ENCODE measurements around the gene DHRSX.
"Not testable (repeated sequence)": the region's sequence is repeated elsewhere in the genome, so short reads cannot be mapped to it uniquely, and the experiment has no call there.

Gene DHRSX

GRCh38 chrX:2458309-2458708 is 42.5 kb downstream of the DHRSX start:
- DNase-seq (ENCODE audit: extremely low read depth, insufficient read length), result no peak
- Histone ChIP-seq H3K27me3 (replicated peaks; ENCODE audit: control insufficient read depth, insufficient read depth, low read length) (no peaks in the 10 kb centered on the region), H3K4me3 (replicated peaks; ENCODE audit: low read depth, low read length) (no peak overlapping the region), H3K36me3 (ENCODE audit: control insufficient read depth, insufficient read depth, low read length) (no peaks in the 10 kb centered on the region)
- TF ChIP-seq CTCF (IDR thresholded peaks at IDR 0.05; ENCODE audit: insufficient read depth, low read length, poor library complexity, severe bottlenecking), result no peak

GRCh38 chrX:2457289-2458133 is 43.3 kb downstream of the DHRSX start:
- no peak for DNase-seq (ENCODE audit: extremely low read depth, insufficient read length)
- H3K36me3 ChIP-seq (ENCODE audit: control insufficient read depth, insufficient read depth, low read length), result no peaks in the 10 kb centered on the region
- TF ChIP-seq CTCF (IDR thresholded peaks at IDR 0.05; ENCODE audit: insufficient read depth, low read length, poor library complexity, severe bottlenecking), result no peak
- H3K27me3 ChIP-seq (replicated peaks; ENCODE audit: control insufficient read depth, insufficient read depth, low read length), result no peaks in the 10 kb centered on the region
- no peak overlapping the region for H3K4me3 ChIP-seq (replicated peaks; ENCODE audit: low read depth, low read length)

GRCh38 chrX:2456091-2456490 is 44.7 kb downstream of the DHRSX start:
- not testable (repeated sequence) for H3K36me3 ChIP-seq (ENCODE audit: control insufficient read depth, insufficient read depth, low read length); H3K4me3 ChIP-seq (replicated peaks; ENCODE audit: low read depth, low read length); DNase-seq (ENCODE audit: extremely low read depth, insufficient read length); H3K27me3 ChIP-seq (replicated peaks; ENCODE audit: control insufficient read depth, insufficient read depth, low read length)

GRCh38 chrX:2454620-2455019 is 46.2 kb downstream of the DHRSX start:
- not testable (repeated sequence) for H3K4me3 ChIP-seq (replicated peaks; ENCODE audit: low read depth, low read length); DNase-seq (ENCODE audit: extremely low read depth, insufficient read length); H3K36me3 ChIP-seq (ENCODE audit: control insufficient read depth, insufficient read depth, low read length); H3K27me3 ChIP-seq (replicated peaks; ENCODE audit: control insufficient read depth, insufficient read depth, low read length)

GRCh38 chrX:2452799-2453198 is 48.0 kb downstream of the DHRSX start:
- Histone ChIP-seq H3K4me3 (replicated peaks; ENCODE audit: low read depth, low read length) (no peak overlapping the region), H3K36me3 (ENCODE audit: control insufficient read depth, insufficient read depth, low read length) (no peaks in the 10 kb centered on the region; the same call in 1 of the 2 replicates), H3K27me3 (replicated peaks; ENCODE audit: control insufficient read depth, insufficient read depth, low read length) (no peaks in the 10 kb centered on the region)
- DNase-seq (ENCODE audit: extremely low read depth, insufficient read length), result no peak
- no peak for TF ChIP-seq CTCF (IDR thresholded peaks at IDR 0.05; ENCODE audit: insufficient read depth, low read length, poor library complexity, severe bottlenecking)

- no peak overlapping the region for H3K4me3 ChIP-seq (replicated peaks; ENCODE audit: low read depth, low read length)
- no peak for TF ChIP-seq CTCF (IDR thresholded peaks at IDR 0.05; ENCODE audit: insufficient read depth, low read length, poor library complexity, severe bottlenecking)
- no peak for DNase-seq (ENCODE audit: extremely low read depth, insufficient read length)
- H3K27me3 ChIP-seq (replicated peaks; ENCODE audit: control insufficient read depth, insufficient read depth, low read length), result no peaks in the 10 kb centered on the region
- no peaks in the 10 kb centered on the region; the same call in 1 of the 2 replicates for H3K36me3 ChIP-seq (ENCODE audit: control insufficient read depth, insufficient read depth, low read length)
Measured at GRCh38 chrX:2452317-2452784, 48.4 kb downstream of the DHRSX start.
